Testis (tissue), 3 donors: ENCODE results near the gene CADM4. TPM values are rescaled to one million over a fixed set of nuclear protein-coding genes. Genes with fewer than 3 reads are reported as not detected.

ENCODE experiments used
- DNase-seq: peaks from one replicate; pipeline ENCODE4 v3.0.0-alpha.2; 2019
- H3K27ac ChIP-seq, 2 donors: fragments of 200-600 bp; sonication (generic); one replicate each; pipeline ENCODE4 v1.5.1; 2019
- H3K27me3 ChIP-seq: fragments of 200-600 bp; sonication (generic); one replicate; pipeline ENCODE4 v1.5.1; 2019
- H3K36me3 ChIP-seq: fragments of 200-600 bp; sonication (generic); one replicate; pipeline ENCODE4 v1.5.1; 2017; ENCODE audit warnings: low read depth; ENCODE audit errors: missing control alignments
- H3K4me1 ChIP-seq: fragments of 200-600 bp; sonication (generic); one replicate; pipeline ENCODE4 v1.5.1; 2019
- H3K4me3 ChIP-seq, 2 donors: fragments of 200-600 bp; sonication (generic); one replicate each; pipeline ENCODE4 v1.5.1; 2017 to 2019
- H3K9me3 ChIP-seq: fragments of 200-600 bp; sonication (generic); one replicate; pipeline ENCODE4 v1.5.1; 2017
- CTCF ChIP-seq, 3 experiments: fragments of 450-650 bp in 2 of 3; fragments of 200-600 bp in 1 of 3; sonication (generic) in 1 of 3; IDR thresholded peaks; one replicate each; pipeline ENCODE4 v1.5.1; 2016 to 2019; ENCODE audit warnings: antibody characterized with exemption in 3 of 3, mild to moderate bottlenecking in 2 of 3, moderate library complexity in 1 of 3
- POLR2A ChIP-seq: fragments of 450-650 bp; IDR thresholded peaks from one replicate; pipeline ENCODE4 v1.6.1; 2017; ENCODE audit warnings: antibody characterized with exemption, mild to moderate bottlenecking, moderate library complexity
- WGBS, 2 donors: methylation state at CpG; one replicate each; pipeline ENCODE4 v1.1.5; 2018; 5-methylcytosine and 5-hydroxymethylcytosine counted together
- intact Hi-C: fragments of 100-400 bp; cut with DNase I; formaldehyde crosslinking; loops from one replicate; pipeline ENCODE4 v1.15.1; 2023; ENCODE audit warnings: low total_unique reads
- polyA plus RNA-seq: library from polyadenylated mRNA; stranded (reverse); fragments of 350-450 nt; fragmentation: Illumina TruSeq; extraction: RNeasy Lipid Tissue Mini Kit (QIAGEN cat#74804); gene quantifications from one replicate; pipeline ENCODE4 v1.2.3, GENCODE V29; 2014; ENCODE audit warnings: low read depth, low replicate concordance; ENCODE audit not compliant: insufficient read depth
- total RNA-seq, 2 donors: library from RNA; depleted of rRNA; stranded (reverse); fragments of >200 nt; gene quantifications; one replicate each; pipeline ENCODE4 v1.2.3, GENCODE V29; 2016

Gene CADM4
- total and polyA plus RNA-seq, 3 donors from 2014 or later: 1.5 to 7.8 (median 4.3) TPM

- DNase-seq: no peak
- intact Hi-C loops: no loop called here
- 93% methylated on average over 2 of the region's 2 CpGs for WGBS, 2 donors
- H3K4me1 ChIP-seq: no peaks in the 10 kb centered on the region
- no peaks in the 10 kb centered on the region for H3K9me3 ChIP-seq
- no peaks in the 10 kb centered on the region for H3K36me3 ChIP-seq
- TF ChIP-seq CTCF (IDR thresholded peaks at IDR 0.05) (no peak), POLR2A (no peak)
- no peak overlapping the region for H3K4me3 ChIP-seq
- no peak overlapping the region for H3K27ac ChIP-seq
- H3K27me3 ChIP-seq: no peaks in the 10 kb centered on the region
Measured at GRCh38 chr19:43649514-43649913, 9.9 kb upstream of the CADM4 start.

DNA sequence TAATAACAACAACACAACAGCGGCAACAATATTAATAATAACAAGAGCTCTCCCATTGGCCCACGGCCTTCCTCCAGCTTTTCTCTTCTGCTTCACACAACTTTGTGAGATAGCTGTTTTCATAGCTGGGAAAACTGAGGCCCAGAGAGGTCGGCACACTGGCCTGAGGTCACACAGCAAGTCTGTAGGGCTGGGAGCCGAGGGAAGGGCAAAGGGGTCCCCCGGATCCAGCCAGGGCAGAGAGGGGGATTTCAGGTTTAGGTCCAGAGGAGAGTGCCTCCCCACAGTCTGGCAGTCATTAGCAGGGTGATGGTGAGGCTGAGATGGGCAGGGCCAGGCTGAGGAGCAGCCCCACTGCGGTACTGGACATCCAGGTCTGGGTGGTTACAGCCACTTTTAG lies 9.0 kb upstream of the CADM4 start:
- DNase-seq: no peak
- Histone ChIP-seq H3K36me3 (no peaks in the 10 kb centered on the region), H3K27ac (no peak overlapping the region), H3K4me3 (no peak overlapping the region), H3K27me3 (no peaks in the 10 kb centered on the region), H3K4me1 (no peaks in the 10 kb centered on the region), H3K9me3 (no peaks in the 10 kb centered on the region)
- TF ChIP-seq CTCF (IDR thresholded peaks at IDR 0.05) (no peak), POLR2A (no peak)
- WGBS, 2 donors: 98% methylated on average over 5 to 6 of the region's 6 CpGs
- intact Hi-C loops: no loop called here

DNA sequence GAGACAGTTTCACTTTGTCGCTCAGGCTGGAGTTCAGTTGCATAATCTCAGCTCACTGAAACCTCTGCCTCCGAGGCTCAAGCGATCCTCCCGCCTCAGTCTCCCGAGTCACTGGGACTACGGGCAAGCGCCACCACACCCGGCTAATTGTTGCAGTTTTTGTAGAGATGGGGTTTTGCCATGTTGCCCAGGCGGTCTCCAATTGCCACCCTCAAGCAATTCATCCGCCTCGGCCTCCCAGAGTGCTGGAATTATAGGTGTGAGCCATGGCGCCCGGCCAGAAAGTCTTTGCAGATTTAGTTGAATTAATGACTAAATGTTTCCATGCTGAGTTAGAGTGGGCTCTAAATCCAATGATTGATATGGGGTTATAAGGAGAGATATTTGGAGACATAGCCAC lies 4.5 kb upstream of the CADM4 start:
- intact Hi-C loops: no loop called here
- no peaks in the 10 kb centered on the region for H3K27me3 ChIP-seq
- H3K4me1 ChIP-seq: peaks cover 2% of the 10 kb centered on the region
- H3K27ac ChIP-seq: no peak overlapping the region
- H3K36me3 ChIP-seq: no peaks in the 10 kb centered on the region
- TF ChIP-seq POLR2A (no peak), CTCF (IDR thresholded peaks at IDR 0.05) (no peak)
- H3K9me3 ChIP-seq: no peaks in the 10 kb centered on the region
- WGBS, 2 donors: 87 to 88% methylated on average over 13 of the region's 13 CpGs
- H3K4me3 ChIP-seq: no peak overlapping the region
- DNase-seq: no peak

DNA sequence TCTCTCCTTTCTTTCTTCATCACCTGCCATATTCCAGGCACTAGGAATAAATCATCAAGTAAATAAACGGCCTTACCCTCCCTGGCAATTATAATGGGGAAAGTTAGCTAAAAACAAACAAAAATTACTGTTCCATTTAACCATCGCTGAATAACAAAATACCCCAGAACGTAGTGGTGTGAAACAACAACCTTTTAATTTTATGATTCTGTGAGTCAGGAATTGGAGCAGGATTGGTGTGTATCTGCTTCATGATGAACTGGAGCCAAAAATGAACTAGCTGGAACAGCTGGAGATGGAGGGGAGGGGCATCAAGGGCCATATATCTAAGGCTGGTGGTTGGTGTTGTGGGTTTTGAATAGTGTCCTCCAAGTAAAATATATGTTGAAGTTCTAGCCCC lies 3.7 kb upstream of the CADM4 start:
- no peak overlapping the region for H3K27ac ChIP-seq
- intact Hi-C loops: no loop called here
- H3K36me3 ChIP-seq: no peaks in the 10 kb centered on the region
- H3K27me3 ChIP-seq: no peaks in the 10 kb centered on the region
- no peak for DNase-seq
- H3K4me1 ChIP-seq: peaks cover 2% of the 10 kb centered on the region
- 54 to 58% methylated on average over 3 of the region's 3 CpGs for WGBS, 2 donors
- no peaks in the 10 kb centered on the region for H3K9me3 ChIP-seq
- TF ChIP-seq CTCF (IDR thresholded peaks at IDR 0.05) (no peak), POLR2A (no peak)
- H3K4me3 ChIP-seq: no peak overlapping the region

DNA sequence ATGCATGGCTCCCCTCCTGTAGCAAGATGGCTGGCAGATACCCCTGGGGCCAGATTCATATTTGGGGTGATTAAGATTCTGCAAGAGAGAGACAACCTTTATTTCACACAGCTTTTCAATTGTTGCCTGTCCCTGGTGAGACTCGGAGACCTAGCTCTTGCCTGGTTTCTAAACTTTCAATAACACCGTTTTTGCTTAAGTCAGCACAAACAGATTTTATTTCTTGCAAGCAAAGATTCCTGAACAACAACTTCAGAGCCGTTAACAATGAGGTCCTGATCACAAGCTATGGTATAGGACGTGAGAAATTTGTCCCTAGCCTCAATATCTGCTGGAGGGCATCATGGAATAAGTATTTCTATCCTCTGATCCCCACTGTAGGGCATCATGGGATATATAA lies 2.9 kb upstream of the CADM4 start:
- Histone ChIP-seq H3K4me3 (no peak overlapping the region), H3K27me3 (no peaks in the 10 kb centered on the region), H3K27ac (no peak overlapping the region), H3K36me3 (no peaks in the 10 kb centered on the region), H3K9me3 (no peaks in the 10 kb centered on the region), H3K4me1 (peaks cover 2% of the 10 kb centered on the region)
- TF ChIP-seq CTCF (IDR thresholded peaks at IDR 0.05) (no peak), POLR2A (no peak)
- intact Hi-C loops: no loop called here
- no peak for DNase-seq
- 76 to 83% methylated on average over 4 of the region's 4 CpGs for WGBS, 2 donors
